ENCODE results near the gene NCKAP1.

DNA sequence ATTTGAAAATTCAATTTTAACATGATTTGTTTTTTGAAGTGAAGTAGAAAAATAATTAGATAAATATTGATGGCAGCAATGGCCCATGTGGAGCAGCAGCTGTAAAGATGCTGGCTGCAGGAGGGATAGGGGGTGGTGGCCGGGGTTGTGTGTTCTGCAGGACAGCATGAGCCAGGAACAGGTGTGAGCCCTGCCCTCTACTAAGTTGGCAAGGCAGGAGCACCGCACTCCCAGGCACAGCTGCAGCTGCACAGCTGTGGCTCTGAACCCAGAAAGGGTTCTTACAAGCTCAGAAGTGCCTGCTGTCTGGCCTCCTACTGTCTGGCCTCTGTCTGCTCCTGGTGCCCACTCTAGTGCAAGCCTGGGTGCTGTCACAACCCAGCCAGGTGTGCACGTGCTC, 30.3 kb upstream of the NCKAP1 start:
- TF ChIP-seq, protein P1, sequence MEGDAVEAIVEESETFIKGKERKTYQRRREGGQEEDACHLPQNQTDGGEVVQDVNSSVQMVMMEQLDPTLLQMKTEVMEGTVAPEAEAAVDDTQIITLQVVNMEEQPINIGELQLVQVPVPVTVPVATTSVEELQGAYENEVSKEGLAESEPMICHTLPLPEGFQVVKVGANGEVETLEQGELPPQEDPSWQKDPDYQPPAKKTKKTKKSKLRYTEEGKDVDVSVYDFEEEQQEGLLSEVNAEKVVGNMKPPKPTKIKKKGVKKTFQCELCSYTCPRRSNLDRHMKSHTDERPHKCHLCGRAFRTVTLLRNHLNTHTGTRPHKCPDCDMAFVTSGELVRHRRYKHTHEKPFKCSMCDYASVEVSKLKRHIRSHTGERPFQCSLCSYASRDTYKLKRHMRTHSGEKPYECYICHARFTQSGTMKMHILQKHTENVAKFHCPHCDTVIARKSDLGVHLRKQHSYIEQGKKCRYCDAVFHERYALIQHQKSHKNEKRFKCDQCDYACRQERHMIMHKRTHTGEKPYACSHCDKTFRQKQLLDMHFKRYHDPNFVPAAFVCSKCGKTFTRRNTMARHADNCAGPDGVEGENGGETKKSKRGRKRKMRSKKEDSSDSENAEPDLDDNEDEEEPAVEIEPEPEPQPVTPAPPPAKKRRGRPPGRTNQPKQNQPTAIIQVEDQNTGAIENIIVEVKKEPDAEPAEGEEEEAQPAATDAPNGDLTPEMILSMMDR (IDR thresholded peaks at IDR 0.05): no peak
- no peak for TF ChIP-seq POLR2A (IDR thresholded peaks at IDR 0.05)
